HEK293 (cell line): Measurements from ENCODE around the gene IDE.
"Not testable (repeated sequence)": the region's sequence is repeated elsewhere in the genome, so short reads cannot be mapped to it uniquely, and the experiment has no call there.

Source experiments
- CTCF ChIA-PET: fragments of 350-600 bp; formaldehyde crosslinking; extraction: SDS; loops from one replicate; lab custom pipeline; 2021; ENCODE audit warnings: antibody characterized with exemption; lab: Yijun Ruan, JAX
- POLR2A ChIA-PET: fragments of 300-600 bp; formaldehyde crosslinking; extraction: SDS; loops from one replicate; lab custom pipeline; 2020; ENCODE audit warnings: antibody characterized with exemption, inconsistent platforms; lab: Yijun Ruan, JAX
- H3K27ac ChIP-seq: fragments of 200-500 bp; sonication (Bioruptor generic); 2 replicates; pipeline ENCODE4 v1.5.1; 2014; ENCODE audit warnings: low read depth, low read length, control low read depth, inconsistent platforms; ENCODE audit errors: extremely low read depth
- H3K36me3 ChIP-seq, 2 experiments: fragments of 200-500 bp in 1 of 2; sonication (Bioruptor generic) in 1 of 2; 1 replicate in 1 of 2; 2 replicates in 1 of 2; pipeline ENCODE4 v1.5.1; 2014 to 2017; ENCODE audit warnings: inconsistent platforms in 2 of 2, low read length in 2 of 2; ENCODE audit not compliant: control insufficient read depth in 2 of 2, insufficient read depth in 1 of 2
- H3K4me1 ChIP-seq: fragments of 200-500 bp; sonication (Bioruptor generic); 2 replicates; pipeline ENCODE4 v1.5.1; 2014; ENCODE audit warnings: mild to moderate bottlenecking, low read length, inconsistent platforms; ENCODE audit not compliant: control insufficient read depth, insufficient read depth
- H3K4me3 ChIP-seq: 2 replicates; pipeline ENCODE4 v1.5.1; 2011; ENCODE audit warnings: low read depth, mild to moderate bottlenecking, control low read depth, low read length, moderate library complexity
- H3K9me3 ChIP-seq: fragments of 200-500 bp; sonication (Bioruptor generic); 2 replicates; pipeline ENCODE4 v1.5.1; 2014; ENCODE audit warnings: low read depth, low read length, inconsistent platforms; ENCODE audit not compliant: control insufficient read depth, insufficient read depth
- PRDM1 ChIP-seq: fragments of 450-650 bp; formaldehyde crosslinking; IDR thresholded peaks from 2 replicates; pipeline ENCODE4; 2016; ENCODE audit warnings: missing biosample characterization, missing genetic modification characterization
- RBAK ChIP-seq: fragments of 450-650 bp; formaldehyde crosslinking; IDR thresholded peaks from 2 replicates; pipeline ENCODE4 v1.5.1; 2016; ENCODE audit warnings: missing biosample characterization, missing genetic modification characterization
- SP2 ChIP-seq: fragments of 450-650 bp; formaldehyde crosslinking; IDR thresholded peaks from 2 replicates; pipeline ENCODE4 v1.5.1; 2016; ENCODE audit warnings: missing biosample characterization, missing genetic modification characterization
- SP3 ChIP-seq: fragments of 450-650 bp; formaldehyde crosslinking; IDR thresholded peaks from 2 replicates; pipeline ENCODE4 v1.5.1; 2016; ENCODE audit warnings: missing biosample characterization, missing genetic modification characterization
- TCF7L2 ChIP-seq: IDR thresholded peaks from 2 replicates; pipeline ENCODE4 v1.6.1; 2011; ENCODE audit warnings: low read depth, mild to moderate bottlenecking, inconsistent platforms, low read length, moderate library complexity, borderline replicate concordance
- ZBTB17 ChIP-seq: fragments of 450-650 bp; formaldehyde crosslinking; IDR thresholded peaks from 2 replicates; pipeline ENCODE4 v1.5.1; 2016; ENCODE audit warnings: missing biosample characterization, missing genetic modification characterization
- ZFP37 ChIP-seq: fragments of 450-650 bp; formaldehyde crosslinking; IDR thresholded peaks from 2 replicates; pipeline ENCODE4 v1.5.1; 2016; ENCODE audit warnings: missing biosample characterization, missing genetic modification characterization
- ZNF121 ChIP-seq: fragments of 450-650 bp; formaldehyde crosslinking; IDR thresholded peaks from 2 replicates; pipeline ENCODE4 v1.5.1; 2016; ENCODE audit warnings: missing biosample characterization, missing genetic modification characterization
- ZNF140 ChIP-seq: fragments of 450-650 bp; formaldehyde crosslinking; IDR thresholded peaks from 2 replicates; pipeline ENCODE4 v1.5.1; 2016; ENCODE audit warnings: missing biosample characterization, missing genetic modification characterization
- ZNF146 ChIP-seq: fragments of 450-650 bp; formaldehyde crosslinking; IDR thresholded peaks from 2 replicates; pipeline ENCODE4 v1.5.1; 2016; ENCODE audit warnings: missing biosample characterization, missing genetic modification characterization
- ZNF211 ChIP-seq: fragments of 450-650 bp; formaldehyde crosslinking; IDR thresholded peaks from 2 replicates; pipeline ENCODE4 v1.5.1; 2016; ENCODE audit warnings: low read depth, missing biosample characterization, missing genetic modification characterization
- ZNF248 ChIP-seq: fragments of 450-650 bp; formaldehyde crosslinking; IDR thresholded peaks from 2 replicates; pipeline ENCODE4 v1.5.1; 2017; ENCODE audit warnings: missing biosample characterization, missing genetic modification characterization
- ZNF391 ChIP-seq: fragments of 450-650 bp; formaldehyde crosslinking; IDR thresholded peaks from 2 replicates; pipeline ENCODE4 v1.5.1; 2016; ENCODE audit warnings: low read depth, missing biosample characterization, missing genetic modification characterization, borderline replicate concordance
- ZNF560 ChIP-seq: fragments of 450-650 bp; formaldehyde crosslinking; IDR thresholded peaks from 2 replicates; pipeline ENCODE4 v1.5.1; 2017; ENCODE audit warnings: missing biosample characterization, missing genetic modification characterization, borderline replicate concordance
- ZNF623 ChIP-seq: fragments of 450-650 bp; formaldehyde crosslinking; IDR thresholded peaks from 2 replicates; pipeline ENCODE4 v1.5.1; 2016; ENCODE audit warnings: missing biosample characterization, missing genetic modification characterization
- ZNF626 ChIP-seq: fragments of 450-650 bp; sonication (Bioruptor Pico); formaldehyde crosslinking; IDR thresholded peaks from 2 replicates; pipeline ENCODE4 v1.5.1; 2018; ENCODE audit warnings: missing biosample characterization, missing genetic modification characterization, inconsistent platforms
- ZNF76 ChIP-seq: fragments of 450-650 bp; formaldehyde crosslinking; IDR thresholded peaks from 2 replicates; pipeline ENCODE4; 2016; ENCODE audit warnings: low read depth, missing biosample characterization, missing genetic modification characterization, borderline replicate concordance
- ZNF837 ChIP-seq: fragments of 450-650 bp; formaldehyde crosslinking; IDR thresholded peaks from 2 replicates; pipeline ENCODE4 v1.5.1; 2016; ENCODE audit warnings: missing biosample characterization, missing genetic modification characterization
- TF ChIP-seq, protein P1 (sequence below): fragments of 450-650 bp; formaldehyde crosslinking; IDR thresholded peaks from 2 replicates; pipeline ENCODE4 v1.5.1; 2016; ENCODE audit warnings: missing biosample characterization, missing genetic modification characterization

IDE gene

GRCh38 chr10:92436611-92437010, 137.3 kb downstream of the IDE start:
- Histone ChIP-seq H3K36me3 (no peaks in the 10 kb centered on the region), H3K27ac (no peak overlapping the region), H3K4me1 (no peaks in the 10 kb centered on the region), H3K4me3 (no peak overlapping the region), H3K9me3 (no peaks in the 10 kb centered on the region)
- CTCF ChIA-PET: interaction anchor here (0.6 to 5.8 kb wide), 6 partner anchors 344 to 1141 kb away, joined by 3 to 48 read pairs (median 4); no protein-coding TSS in a partner anchor
- POLR2A ChIA-PET: interaction anchor here (0.6 kb wide), 1 partner anchor 1464 kb away, joined by 6 read pairs; no protein-coding TSS in a partner anchor
- TF ChIP-seq ZNF121 (tag by site-specific recombination) (peak; percentile 94), TCF7L2 (no peak)

GRCh38 chr10:92436065-92436464, 137.8 kb downstream of the IDE start:
- not testable (repeated sequence) for H3K4me1 ChIP-seq, H3K27ac ChIP-seq, H3K4me3 ChIP-seq, H3K36me3 ChIP-seq, H3K9me3 ChIP-seq
- CTCF ChIA-PET: interaction anchor here (0.6 to 5.8 kb wide), 9 partner anchors 147 to 1140 kb away, joined by 3 to 48 read pairs (median 4); no protein-coding TSS in a partner anchor
- POLR2A ChIA-PET: interaction anchor here (0.6 kb wide), 1 partner anchor 1463 kb away, joined by 6 read pairs; no protein-coding TSS in a partner anchor

DNA sequence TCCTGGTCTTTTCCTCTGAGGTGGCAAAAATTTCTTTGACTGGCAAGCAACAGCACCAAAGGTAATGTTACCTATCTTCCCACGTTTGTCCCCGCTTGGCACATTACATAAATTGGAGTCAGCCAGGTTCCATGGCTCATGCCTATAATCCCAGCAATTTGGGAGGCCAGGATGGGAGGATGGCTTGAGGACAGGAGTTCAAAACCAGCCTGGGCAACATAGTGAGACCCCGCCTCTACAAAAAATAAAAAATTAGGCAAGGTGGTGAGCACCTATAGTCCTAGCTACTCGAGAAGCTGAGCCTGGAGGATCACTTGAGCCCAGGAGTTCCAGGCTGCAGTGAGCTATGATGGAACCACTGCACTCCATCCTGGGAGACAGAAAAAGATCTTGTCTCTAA, 139.5 kb downstream of the IDE start:
- CTCF ChIA-PET: interaction anchor here (0.6 to 5.8 kb wide), 9 partner anchors 9 to 1445 kb away, joined by 3 to 48 read pairs (median 3); no protein-coding TSS in a partner anchor
- no peaks in the 10 kb centered on the region for H3K9me3 ChIP-seq
- H3K4me1 ChIP-seq: no peaks in the 10 kb centered on the region
- H3K27ac ChIP-seq: no peak overlapping the region
- H3K36me3 ChIP-seq: no peaks in the 10 kb centered on the region
- no peak overlapping the region for H3K4me3 ChIP-seq
- TF ChIP-seq ZNF121 (tag by site-specific recombination) (peak; percentile 71), PRDM1 (tag by site-specific recombination) (no peak)
- POLR2A ChIA-PET: interaction anchor here (0.7 kb wide), 1 partner anchor 144 kb away, joined by 3 read pairs; no protein-coding TSS in a partner anchor

- Histone ChIP-seq H3K4me1 (no peaks in the 10 kb centered on the region), H3K27ac (no peak overlapping the region), H3K4me3 (no peak overlapping the region), H3K9me3 (no peaks in the 10 kb centered on the region), H3K36me3 (no peaks in the 10 kb centered on the region)
- POLR2A ChIA-PET: no interaction called here
- TF ChIP-seq ZBTB17 (tag by site-specific recombination) (0 out of 2 replicates have a peak, but pooled peaks have one; percentile 42), RBAK (tag by site-specific recombination) (no peak)
- CTCF ChIA-PET: interaction anchor here (0.6 to 5.8 kb wide), 3 partner anchors 16 to 344 kb away, joined by 3 to 48 read pairs (median 4); no protein-coding TSS in a partner anchor
These were observed 141.3 kb downstream of the IDE start for GRCh38 chr10:92432596-92432995.

DNA sequence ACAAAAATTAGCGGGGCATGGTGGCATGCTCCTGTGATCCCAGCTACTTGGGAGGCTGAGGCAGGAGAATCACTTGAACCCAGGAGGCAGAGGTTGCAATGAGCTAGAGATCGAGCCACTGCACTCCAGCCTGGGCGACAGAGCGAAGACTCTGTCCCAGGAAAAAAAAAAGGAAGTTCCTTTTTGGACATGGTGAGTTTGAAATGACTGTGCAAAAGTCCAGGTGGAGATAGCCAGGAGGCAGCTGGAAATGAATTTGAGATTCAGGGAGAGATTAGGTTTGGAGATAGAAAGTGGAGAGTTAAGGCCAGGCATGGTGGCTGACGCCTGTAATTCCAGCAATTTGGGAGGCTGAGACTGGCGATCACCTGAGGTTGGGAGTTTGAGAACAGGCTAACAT, 143.8 kb downstream of the IDE start:
- H3K9me3 ChIP-seq: no peaks in the 10 kb centered on the region
- ChIA-PET CTCF (interaction anchor here (0.6 to 0.7 kb wide), 2 partner anchors 522 to 686 kb away, joined by 3 to 5 read pairs; no protein-coding TSS in a partner anchor), POLR2A (no interaction called here)
- TF ChIP-seq ZNF140 (tag by site-specific recombination) (no peak), ZNF248 (tag by site-specific recombination) (no peak), ZNF837 (no peak), ZNF626 (tag by site-specific recombination) (no peak), SP2 (tag by site-specific recombination) (no peak), ZNF211 (tag by site-specific recombination) (no peak), ZNF146 (tag by site-specific recombination) (no peak), ZNF391 (no peak), SP3 (tag by site-specific recombination) (no peak), ZNF623 (tag by site-specific recombination) (no peak), ZNF76 (no peak), ZNF560 (no peak), ZFP37 (no peak), ZNF121 (tag by site-specific recombination) (no peak)
- TF ChIP-seq, protein P1, sequence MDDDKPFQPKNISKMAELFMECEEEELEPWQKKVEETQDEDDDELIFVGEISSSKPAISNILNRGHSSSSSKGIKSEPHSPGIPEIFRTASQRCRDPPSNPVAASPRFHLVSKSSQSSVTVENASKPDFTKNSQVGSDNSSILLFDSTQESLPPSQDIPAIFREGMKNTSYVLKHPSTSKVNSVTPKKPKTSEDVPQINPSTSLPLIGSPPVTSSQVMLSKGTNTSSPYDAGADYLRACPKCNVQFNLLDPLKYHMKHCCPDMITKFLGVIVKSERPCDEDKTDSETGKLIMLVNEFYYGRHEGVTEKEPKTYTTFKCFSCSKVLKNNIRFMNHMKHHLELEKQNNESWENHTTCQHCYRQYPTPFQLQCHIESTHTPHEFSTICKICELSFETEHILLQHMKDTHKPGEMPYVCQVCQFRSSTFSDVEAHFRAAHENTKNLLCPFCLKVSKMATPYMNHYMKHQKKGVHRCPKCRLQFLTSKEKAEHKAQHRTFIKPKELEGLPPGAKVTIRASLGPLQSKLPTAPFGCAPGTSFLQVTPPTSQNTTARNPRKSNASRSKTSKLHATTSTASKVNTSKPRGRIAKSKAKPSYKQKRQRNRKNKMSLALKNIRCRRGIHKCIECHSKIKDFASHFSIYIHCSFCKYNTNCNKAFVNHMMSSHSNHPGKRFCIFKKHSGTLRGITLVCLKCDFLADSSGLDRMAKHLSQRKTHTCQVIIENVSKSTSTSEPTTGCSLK (tag by site-specific recombination): no peak
- no peaks in the 10 kb centered on the region for H3K4me1 ChIP-seq
- H3K27ac ChIP-seq: no peak overlapping the region
- no peaks in the 10 kb centered on the region for H3K36me3 ChIP-seq
- H3K4me3 ChIP-seq: no peak overlapping the region
